Skin of body (tissue), 2 donors: ENCODE results near the gene BMP2K. TPM values are rescaled to one million over a fixed set of nuclear protein-coding genes. Genes with fewer than 3 reads are reported as not detected.

Experiments
- DNase-seq: peaks from one replicate; lab custom pipeline; 2025; lab: John Stamatoyannopoulos, UW
- total RNA-seq: library from RNA; depleted of rRNA; stranded (reverse); fragments of >200 nt; gene quantifications from one replicate; pipeline ENCODE4 v1.2.3, GENCODE V29; 2014

BMP2K gene
- total RNA-seq, 1 donor from 2014 or later, result 48.3 TPM

- DNase-seq, result no peak
These were observed 150.7 kb downstream of the BMP2K start for GRCh38 chr4:78926826-78927225.

GRCh38 chr4:78928835-78929234 is 152.7 kb downstream of the BMP2K start:
- no peak for DNase-seq

GRCh38 chr4:78930016-78930629 is 154.0 kb downstream of the BMP2K start:
- DNase-seq, result no peak

GRCh38 chr4:78936989-78937388 is 160.8 kb downstream of the BMP2K start:
- no peak for DNase-seq

GRCh38 chr4:78937837-78938236 is 161.7 kb downstream of the BMP2K start:
- DNase-seq, result no peak

GRCh38 chr4:78938474-78938867 is 162.3 kb downstream of the BMP2K start:
- no peak for DNase-seq

GRCh38 chr4:78938868-78939666 is 162.9 kb downstream of the BMP2K start, which contains the start of gene PAQR3:
TSS of gene PAQR3 (minus strand) at chr4:78939438. CDS start at chr4:78939224, 214 bp downstream.
- peak; percentile 70 for DNase-seq

- DNase-seq, result peak; percentile 51
These were observed 163.5 kb downstream of the BMP2K start for GRCh38 chr4:78939667-78940008.

- no peak for DNase-seq
These were observed 164.6 kb downstream of the BMP2K start for GRCh38 chr4:78940752-78941151.

- no peak for DNase-seq
These were observed 168.2 kb downstream of the BMP2K start for GRCh38 chr4:78944381-78944780.

GRCh38 chr4:78945651-78946179 is 169.6 kb downstream of the BMP2K start:
- no peak for DNase-seq

- DNase-seq, result no peak
These were observed 173.6 kb downstream of the BMP2K start for GRCh38 chr4:78949735-78950134.

GRCh38 chr4:78951862-78952472 is 175.8 kb downstream of the BMP2K start:
- peak; percentile 41 for DNase-seq

- DNase-seq, result no peak
These were observed 177.1 kb downstream of the BMP2K start for GRCh38 chr4:78953231-78953630.

GRCh38 chr4:78953769-78954666 is 177.9 kb downstream of the BMP2K start:
- DNase-seq, result no peak

- DNase-seq, result no peak
These were observed 180.8 kb downstream of the BMP2K start for GRCh38 chr4:78956975-78957374.

GRCh38 chr4:78960926-78961325 is 184.8 kb downstream of the BMP2K start:
- DNase-seq, result no peak
